HG03196 (cell line): ENCODE measurements around the gene ZBTB8OS.
A peak's percentile ranks its signal among the peaks of the same experiment; 100 is the strongest.
"Not testable (repeated sequence)": the region's sequence is repeated elsewhere in the genome, so short reads cannot be mapped to it uniquely, and the experiment has no call there.

Source experiments
- ATAC-seq: cut with Tn5 transposase; IDR thresholded peaks from one replicate; pipeline ENCODE4 v1.9.1; 2021; ENCODE audit not compliant: unreplicated experiment

The ZBTB8OS gene

DNA sequence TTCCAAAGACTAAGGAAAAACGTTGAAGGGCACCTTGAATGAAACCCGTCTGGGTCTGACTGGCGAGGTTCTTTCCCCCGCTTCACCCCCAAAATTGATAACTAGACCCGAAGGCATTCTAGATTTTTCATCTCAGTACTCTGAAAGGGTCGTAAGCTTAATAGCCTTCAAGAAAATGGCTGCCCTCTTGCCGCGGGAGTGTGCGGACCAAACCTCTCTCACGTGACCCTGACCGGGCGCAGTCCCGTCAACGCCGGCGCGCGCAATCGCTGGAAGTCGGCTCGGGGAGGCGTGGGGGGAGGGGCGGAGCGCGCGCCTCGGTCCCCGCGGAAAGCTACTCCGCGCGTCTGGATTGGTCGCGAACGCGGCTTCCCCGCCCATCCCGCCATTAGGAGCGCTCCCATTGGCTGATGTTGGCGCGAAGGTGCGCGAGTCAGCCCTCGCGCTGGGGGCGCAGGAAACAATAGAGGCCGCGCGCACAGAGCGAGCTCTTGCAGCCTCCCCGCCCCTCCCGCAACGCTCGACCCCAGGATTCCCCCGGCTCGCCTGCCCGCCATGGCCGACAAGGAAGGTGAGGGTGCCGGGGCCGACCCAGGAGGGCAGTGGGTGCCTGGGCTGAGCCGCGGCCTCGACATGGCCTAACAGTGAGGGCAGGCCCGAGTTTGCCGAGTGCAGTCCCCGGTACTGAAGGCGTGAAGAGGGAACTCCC is 556 bp upstream of the ZBTB8OS start, which contains the start of gene RBBP4:
TSS of gene RBBP4 (plus strand) at position 457 of the 709 bp plus-strand sequence. CDS start at position 556, 99 bp downstream.
- peak; percentile 82 for ATAC-seq

- ATAC-seq = no peak
Observed at GRCh38 chr1:32647308-32648134, 2.8 kb downstream of the ZBTB8OS start.

- no peak for ATAC-seq
Observed at GRCh38 chr1:32644426-32644825, 5.9 kb downstream of the ZBTB8OS start.

DNA sequence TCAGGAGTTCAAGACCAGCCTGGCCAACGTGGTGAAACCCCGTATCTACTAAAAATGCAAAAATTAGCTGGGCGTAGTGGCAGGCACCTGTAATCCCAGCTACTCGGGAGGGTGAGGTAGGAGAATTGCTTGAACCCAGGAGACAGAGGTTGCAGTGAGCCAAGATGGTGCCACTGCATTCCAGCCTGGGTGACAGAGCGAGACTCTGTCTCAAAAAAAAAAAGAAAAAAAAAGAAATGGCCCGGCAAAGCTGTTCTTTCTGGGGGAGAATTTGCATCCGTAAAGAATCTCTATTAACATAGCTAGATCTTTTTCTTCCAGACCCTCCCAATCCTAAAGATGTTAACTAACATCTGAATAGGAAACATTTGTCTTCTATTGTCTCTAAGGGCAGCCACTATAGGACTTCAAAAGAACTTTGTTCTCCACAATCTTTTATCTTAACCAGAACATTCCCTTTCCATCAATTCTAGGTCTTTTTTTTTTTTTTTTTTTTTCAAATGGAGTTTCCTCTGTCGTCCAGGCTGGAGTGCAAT is 8.0 kb downstream of the ZBTB8OS start:
- not testable (repeated sequence) for ATAC-seq

DNA sequence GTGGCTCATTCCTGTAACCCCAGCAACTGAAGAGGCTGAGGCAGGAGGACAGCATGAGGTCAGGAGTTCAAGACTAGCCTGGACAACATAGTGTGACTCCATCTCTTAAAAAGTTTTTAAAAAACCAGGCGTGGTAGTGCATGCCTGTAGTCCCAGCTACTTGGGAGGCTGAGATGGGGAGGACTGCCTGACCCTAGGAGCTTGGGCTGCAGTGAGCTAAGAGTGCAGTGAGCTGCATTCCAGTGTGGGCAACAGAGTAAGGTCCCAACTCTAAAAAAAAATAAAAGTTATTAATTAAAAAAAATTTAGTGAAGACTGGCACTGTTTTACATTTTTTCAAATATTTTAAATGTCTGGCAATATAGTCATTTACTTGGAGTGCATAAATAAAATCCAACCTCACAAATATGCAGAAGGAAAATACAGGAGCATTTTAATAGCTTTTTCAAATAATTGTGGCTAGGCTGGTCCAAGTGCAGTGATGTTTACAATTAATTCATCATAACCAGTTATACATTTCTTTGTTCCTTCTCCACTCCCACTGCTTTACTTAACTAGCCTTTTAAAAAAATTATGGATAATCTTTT is 10.8 kb downstream of the ZBTB8OS start:
- ATAC-seq = no peak

- ATAC-seq = no peak
Observed at GRCh38 chr1:32636914-32637645, 13.3 kb downstream of the ZBTB8OS start.

DNA sequence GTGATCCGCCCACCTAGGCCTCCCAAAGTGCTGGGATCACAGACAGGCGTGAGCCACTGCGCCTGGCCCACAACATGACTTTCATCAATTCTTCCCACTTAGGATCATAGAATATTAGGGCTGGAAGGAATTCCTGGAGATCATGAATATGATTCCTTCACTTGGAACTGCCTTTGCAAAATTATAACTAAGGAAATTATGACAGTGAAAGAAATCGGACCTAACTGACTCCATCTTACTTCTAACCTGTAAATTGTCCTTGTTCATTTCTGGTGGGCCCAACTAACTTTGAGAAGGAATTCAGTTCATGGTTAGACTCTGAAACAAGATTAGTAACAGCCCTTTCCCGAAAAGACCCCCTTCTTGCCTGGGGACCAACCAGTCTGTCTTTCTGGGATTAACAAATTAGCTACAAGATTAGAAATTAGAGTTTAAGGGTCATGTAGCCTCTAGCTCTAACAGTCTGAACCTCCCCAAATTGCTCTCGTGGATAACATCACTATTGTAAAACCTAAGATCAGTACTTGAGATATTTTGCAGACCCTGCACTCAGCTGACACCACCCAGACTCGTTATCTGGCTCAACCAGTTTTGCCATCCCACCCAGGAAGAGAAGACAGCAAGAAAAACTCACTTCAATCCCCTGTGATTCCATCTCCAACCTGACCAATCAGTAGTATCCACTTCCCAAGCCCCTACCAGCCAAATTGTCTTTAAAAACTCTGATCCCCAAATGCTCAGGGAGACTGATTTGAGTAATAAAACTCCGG is 14.7 kb downstream of the ZBTB8OS start:
- no peak for ATAC-seq

GRCh38 chr1:32632829-32633228 is 17.5 kb downstream of the ZBTB8OS start:
- ATAC-seq = no peak

DNA sequence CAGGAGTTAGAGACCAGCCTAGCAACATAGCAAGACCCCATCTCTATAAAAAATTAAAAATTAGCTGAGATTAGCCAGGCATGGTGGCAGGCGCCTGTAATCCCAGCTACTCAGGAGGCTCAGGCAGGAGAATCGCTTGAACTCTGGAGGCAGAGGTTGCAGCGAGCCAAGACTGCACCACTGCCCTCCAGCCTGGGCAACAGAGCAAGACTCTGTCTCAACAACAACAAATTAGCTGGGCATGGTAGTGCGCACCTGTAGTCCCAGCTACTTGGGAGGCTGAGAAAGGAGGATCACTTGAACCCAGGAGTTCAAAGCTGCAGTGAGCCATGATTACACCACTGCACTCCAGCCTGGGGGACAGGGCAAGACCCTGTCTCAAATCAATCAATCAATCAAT is 20.2 kb downstream of the ZBTB8OS start:
- ATAC-seq = not testable (repeated sequence)

- ATAC-seq = no peak
Observed at GRCh38 chr1:32627596-32628162, 22.7 kb downstream of the ZBTB8OS start.

DNA sequence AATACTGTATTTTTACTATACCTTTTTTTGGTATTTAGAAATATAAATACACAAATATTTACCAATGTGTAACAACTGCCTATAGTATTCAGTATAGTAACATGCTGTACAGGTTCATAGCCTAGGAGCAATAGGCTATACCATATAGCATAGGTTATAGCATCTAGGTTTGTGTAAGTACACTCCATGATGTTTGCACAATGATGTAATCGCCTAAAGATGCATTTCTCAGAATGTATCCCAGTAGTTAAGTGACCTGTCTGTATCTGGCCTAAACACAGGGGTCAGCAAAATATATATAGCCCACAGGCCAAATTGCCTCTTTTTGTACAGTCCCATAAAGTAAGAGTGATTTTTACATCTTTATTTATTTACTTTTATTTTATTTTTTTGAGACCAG is 24.2 kb downstream of the ZBTB8OS start:
- no peak for ATAC-seq

- ATAC-seq = no peak
Observed at GRCh38 chr1:32623775-32624174, 26.6 kb downstream of the ZBTB8OS start.

GRCh38 chr1:32622806-32623681 is 27.3 kb downstream of the ZBTB8OS start:
- ATAC-seq = no peak

- ATAC-seq = no peak
Observed at GRCh38 chr1:32622205-32622604, 28.1 kb downstream of the ZBTB8OS start.

GRCh38 chr1:32619701-32620485 is 30.5 kb downstream of the ZBTB8OS start:
- no peak for ATAC-seq

DNA sequence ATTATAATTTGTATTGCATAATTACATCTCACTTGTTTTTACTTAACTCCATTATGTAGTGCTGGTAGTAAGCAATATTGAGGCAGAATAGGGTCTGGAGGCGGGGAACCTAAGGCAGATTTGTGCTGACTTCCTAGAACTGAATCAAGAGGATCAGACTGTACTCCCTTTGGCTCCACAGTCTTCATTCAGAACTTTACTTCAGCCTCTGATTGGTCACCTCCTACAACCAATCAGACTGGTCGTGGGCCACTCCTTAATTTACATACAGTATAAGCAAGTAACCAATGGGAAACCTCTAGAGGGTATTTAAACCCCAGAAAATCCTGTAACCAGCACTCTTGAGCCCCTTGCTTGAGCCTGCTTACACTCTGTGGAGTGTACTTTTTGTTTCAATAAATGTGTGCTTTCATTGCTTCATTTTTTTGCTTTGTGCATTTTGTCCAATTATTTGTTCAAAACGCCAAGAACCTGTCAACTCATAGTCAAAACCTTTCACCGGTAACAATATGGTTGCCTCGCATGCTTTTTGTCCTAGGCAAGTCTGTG is 31.6 kb downstream of the ZBTB8OS start:
- no peak for ATAC-seq

GRCh38 chr1:32613472-32613871 is 36.9 kb downstream of the ZBTB8OS start:
- no peak for ATAC-seq
